H7 (cell line): ENCODE results near the gene SCN11A. TPM values are rescaled to one million over a fixed set of nuclear protein-coding genes. Genes with fewer than 3 reads are reported as not detected.

Experiments used
- DNase-seq: peaks from one replicate; pipeline ENCODE4 v3.0.0; 2012
- H3K27me3 ChIP-seq: 2 replicates; pipeline ENCODE4 v1.6.0; 2011; ENCODE audit warnings: mild to moderate bottlenecking, low read length; ENCODE audit not compliant: control insufficient read depth, insufficient read depth
- H3K36me3 ChIP-seq: replicated peaks from 2 replicates; pipeline ENCODE4 v1.5.1; 2011; ENCODE audit warnings: low read length; ENCODE audit not compliant: control insufficient read depth, insufficient read depth
- H3K4me3 ChIP-seq: 2 replicates; pipeline ENCODE4 v1.5.1; 2011; ENCODE audit warnings: low read depth, mild to moderate bottlenecking, control low read depth, low read length, moderate library complexity; ENCODE audit not compliant: insufficient read depth
- total RNA-seq: library from RNA; depleted of rRNA; stranded (reverse); fragments of >200 nt; shearing (Covaris generic); gene quantifications from 2 replicates; pipeline ENCODE4 v1.2.3, GENCODE V29; 2014

The SCN11A gene
- total RNA-seq, 1 experiment from 2014 or later = 0.10 TPM

GRCh38 chr3:39038165-39038564, 13.6 kb downstream of the SCN11A start:
- DNase-seq = no peak
- H3K27me3 ChIP-seq = no peaks in the 10 kb centered on the region
- no peaks in the 10 kb centered on the region for H3K36me3 ChIP-seq
- H3K4me3 ChIP-seq = no peak overlapping the region

GRCh38 chr3:39029556-39029955, 22.2 kb downstream of the SCN11A start:
- no peaks in the 10 kb centered on the region for H3K36me3 ChIP-seq
- no peaks in the 10 kb centered on the region for H3K27me3 ChIP-seq
- DNase-seq = no peak
- H3K4me3 ChIP-seq = no peak overlapping the region

- H3K27me3 ChIP-seq = no peaks in the 10 kb centered on the region
- H3K36me3 ChIP-seq = no peaks in the 10 kb centered on the region
- no peak overlapping the region for H3K4me3 ChIP-seq
- no peak for DNase-seq
Observed at GRCh38 chr3:39028546-39028945, 23.2 kb downstream of the SCN11A start.

GRCh38 chr3:39025222-39025970, 26.3 kb downstream of the SCN11A start:
- no peaks in the 10 kb centered on the region for H3K36me3 ChIP-seq
- DNase-seq = no peak
- H3K27me3 ChIP-seq = no peaks in the 10 kb centered on the region
- no peak overlapping the region for H3K4me3 ChIP-seq

- DNase-seq = no peak
- no peaks in the 10 kb centered on the region for H3K27me3 ChIP-seq
- no peak overlapping the region for H3K4me3 ChIP-seq
- H3K36me3 ChIP-seq = no peaks in the 10 kb centered on the region
Observed at GRCh38 chr3:39024497-39024896, 27.2 kb downstream of the SCN11A start.

- H3K27me3 ChIP-seq = no peaks in the 10 kb centered on the region
- no peaks in the 10 kb centered on the region for H3K36me3 ChIP-seq
- H3K4me3 ChIP-seq = no peak overlapping the region
- no peak for DNase-seq
Observed at GRCh38 chr3:39022286-39022630, 29.5 kb downstream of the SCN11A start.

GRCh38 chr3:39021465-39022285, 30.1 kb downstream of the SCN11A start:
- DNase-seq = no peak
- Histone ChIP-seq H3K36me3 (no peaks in the 10 kb centered on the region), H3K27me3 (no peaks in the 10 kb centered on the region), H3K4me3 (no peak overlapping the region)

- DNase-seq = no peak
- no peaks in the 10 kb centered on the region for H3K36me3 ChIP-seq
- H3K4me3 ChIP-seq = no peak overlapping the region
- H3K27me3 ChIP-seq = no peaks in the 10 kb centered on the region; the same call in 1 of the 2 replicates
Observed at GRCh38 chr3:39021029-39021428, 30.7 kb downstream of the SCN11A start.

GRCh38 chr3:39019299-39019698, 32.4 kb downstream of the SCN11A start:
- no peak for DNase-seq
- Histone ChIP-seq H3K27me3 (no peaks in the 10 kb centered on the region; the same call in 1 of the 2 replicates), H3K36me3 (no peaks in the 10 kb centered on the region), H3K4me3 (no peak overlapping the region)

GRCh38 chr3:39015418-39015817, 36.3 kb downstream of the SCN11A start:
- no peak overlapping the region for H3K4me3 ChIP-seq
- H3K36me3 ChIP-seq = no peaks in the 10 kb centered on the region
- H3K27me3 ChIP-seq = no peaks in the 10 kb centered on the region; the same call in 1 of the 2 replicates
- no peak for DNase-seq

GRCh38 chr3:39013921-39014509, 37.7 kb downstream of the SCN11A start:
- Histone ChIP-seq H3K27me3 (no peaks in the 10 kb centered on the region; the same call in 1 of the 2 replicates), H3K4me3 (no peak overlapping the region), H3K36me3 (no peaks in the 10 kb centered on the region)
- DNase-seq = no peak

GRCh38 chr3:39013289-39013688, 38.5 kb downstream of the SCN11A start:
- DNase-seq = peak; percentile 68
- Histone ChIP-seq H3K27me3 (no peaks in the 10 kb centered on the region; the same call in 1 of the 2 replicates), H3K36me3 (no peaks in the 10 kb centered on the region), H3K4me3 (no peak overlapping the region)

GRCh38 chr3:39011191-39011736, 40.5 kb downstream of the SCN11A start:
- Histone ChIP-seq H3K4me3 (no peak overlapping the region), H3K36me3 (no peaks in the 10 kb centered on the region), H3K27me3 (no peaks in the 10 kb centered on the region; the same call in 1 of the 2 replicates)
- no peak for DNase-seq

- H3K36me3 ChIP-seq = no peaks in the 10 kb centered on the region
- DNase-seq = no peak
- no peak overlapping the region for H3K4me3 ChIP-seq
- no peaks in the 10 kb centered on the region for H3K27me3 ChIP-seq
Observed at GRCh38 chr3:39005295-39005694, 46.4 kb downstream of the SCN11A start.
